Kidney (tissue), 14 donors: Measurements from ENCODE around the gene CWF19L1. TPM values are rescaled to one million over a fixed set of nuclear protein-coding genes. Genes with fewer than 3 reads are reported as not detected.

Experiments used
- DNase-seq, 5 donors: peaks; one replicate each; pipeline ENCODE4 v3.0.0-alpha.2; 2013 to 2020
- FAIRE-seq: peaks from 2 replicates; lab custom pipeline; 2012; peaks lifted over from hg19 to GRCh38; lab: Jason Lieb, UNC
- H3K27ac ChIP-seq, 2 donors: one replicate each; pipeline ENCODE4 v1.7.0; 2013; ENCODE audit warnings: low read depth in 2 of 2, low read length in 2 of 2, inconsistent platforms in 1 of 2
- H3K27me3 ChIP-seq: one replicate; pipeline ENCODE4 v1.7.1; 2013; ENCODE audit warnings: low read length, inconsistent platforms; ENCODE audit not compliant: control insufficient read depth, insufficient read depth
- H3K36me3 ChIP-seq, 3 donors: one replicate each; pipeline versions ENCODE4 v1.7.0 to v1.7.1; 2013; ENCODE audit warnings: low read length in 3 of 3, control low read depth in 1 of 3, inconsistent platforms in 1 of 3; ENCODE audit not compliant: insufficient read depth in 3 of 3, control insufficient read depth in 2 of 3
- H3K4me1 ChIP-seq, 3 donors: one replicate each; pipeline versions ENCODE4 v1.7.0 to v1.7.1; 2013; ENCODE audit warnings: low read length in 3 of 3, inconsistent platforms in 1 of 3, low read depth in 1 of 3; ENCODE audit not compliant: control insufficient read depth in 2 of 3, insufficient read depth in 2 of 3
- H3K4me3 ChIP-seq, 3 donors: one replicate each; pipeline versions ENCODE4 v1.7.0 to v1.8.1; 2013; ENCODE audit warnings: low read length in 3 of 3, control low read depth in 1 of 3, inconsistent platforms in 1 of 3
- H3K9ac ChIP-seq, 3 donors: one replicate each; pipeline versions ENCODE4 v1.7.0 to v1.7.1; 2013; ENCODE audit warnings: low read length in 3 of 3, control low read depth in 1 of 3, inconsistent platforms in 1 of 3
- H3K9me3 ChIP-seq, 3 donors: one replicate each; pipeline versions ENCODE4 v1.7.0 to v1.7.1; 2013; ENCODE audit warnings: low read length in 3 of 3, control low read depth in 1 of 3, inconsistent platforms in 1 of 3; ENCODE audit not compliant: control insufficient read depth in 2 of 3, insufficient read depth in 1 of 3
- intact Hi-C: fragments of 100-400 bp; cut with DNase I; formaldehyde crosslinking; loops from one replicate; pipeline ENCODE4 v1.11.1; 2022
- polyA plus RNA-seq: library from polyadenylated mRNA; stranded (reverse); fragments of 350-450 nt; fragmentation: Illumina TruSeq; extraction: RNeasy Lipid Tissue Mini Kit (QIAGEN cat#74804); gene quantifications from one replicate; pipeline ENCODE4 v1.2.3, GENCODE V29; 2014; ENCODE audit warnings: low read depth, low replicate concordance; ENCODE audit not compliant: insufficient read depth
- total RNA-seq: library from RNA; stranded (reverse); fragmentation: NEBNext Ultra II Directional; extraction: Animal tissue kit (Norgen Biotek cat#: 25700); gene quantifications from one replicate; pipeline ENCODE4 v1.2.1, GENCODE V29; 2021
- TF ChIP-seq, protein P1 (sequence below): IDR thresholded peaks from 3 replicates; pipeline ENCODE4 v1.5.1; 2012; ENCODE audit warnings: mild to moderate bottlenecking, moderate library complexity, borderline replicate concordance; ENCODE audit not compliant: insufficient read depth; ENCODE audit errors: extremely low read depth
- donor health status: control.
- donor health status: control.
- donor health status: control.
- donor health status: control.
- donor health status: control.
- donor health status: DM: yes; HTN: yes; CAD: no.
- donor health status: Normal renal cell carcinoma (clear cell type).

CWF19L1 gene
- total and polyA plus RNA-seq, 2 donors from 2014 or later: 18.0 to 25.0 TPM

DNA sequence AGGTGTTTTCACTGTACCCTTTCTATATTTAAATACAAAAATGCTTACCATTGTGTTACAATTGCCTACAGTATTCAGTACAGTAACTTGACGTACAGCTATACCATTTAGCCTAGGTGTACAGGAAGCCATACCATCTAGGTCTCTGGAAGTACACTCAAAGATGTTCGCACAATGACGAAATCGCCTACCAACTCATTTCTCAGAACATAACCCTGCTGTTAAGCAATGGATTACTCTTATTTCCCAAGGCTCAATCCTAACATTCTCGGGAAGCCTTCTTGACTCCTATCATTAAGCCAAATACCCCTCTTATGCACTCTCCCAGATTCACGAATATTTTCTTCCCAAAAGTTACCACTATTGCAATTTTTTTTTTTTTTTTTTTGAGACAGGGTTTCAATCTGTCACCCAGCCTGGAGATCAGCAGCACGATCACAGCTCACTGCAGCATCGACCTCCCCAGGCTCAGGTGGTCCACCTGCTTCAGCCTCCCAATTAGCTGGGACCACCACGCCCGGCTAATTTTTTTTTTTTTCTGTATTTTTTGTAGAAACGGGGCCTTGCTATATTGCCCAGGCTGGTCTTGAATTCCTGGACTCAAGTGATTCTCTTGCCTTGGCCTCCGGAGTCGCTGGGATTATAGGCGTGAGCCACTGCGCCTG is 1.5 kb downstream of the CWF19L1 start:
- intact Hi-C loops: no loop called here
- Histone ChIP-seq H3K4me1 (no peaks in the 10 kb centered on the region), H3K36me3 (no peaks in the 10 kb centered on the region), H3K27ac (no peak overlapping the region), H3K27me3 (no peaks in the 10 kb centered on the region), H3K4me3 (peak overlapping the region in 1 of 3 donors; percentile 13), H3K9ac (no peak overlapping the region), H3K9me3 (no peaks in the 10 kb centered on the region)
- TF ChIP-seq, protein P1, sequence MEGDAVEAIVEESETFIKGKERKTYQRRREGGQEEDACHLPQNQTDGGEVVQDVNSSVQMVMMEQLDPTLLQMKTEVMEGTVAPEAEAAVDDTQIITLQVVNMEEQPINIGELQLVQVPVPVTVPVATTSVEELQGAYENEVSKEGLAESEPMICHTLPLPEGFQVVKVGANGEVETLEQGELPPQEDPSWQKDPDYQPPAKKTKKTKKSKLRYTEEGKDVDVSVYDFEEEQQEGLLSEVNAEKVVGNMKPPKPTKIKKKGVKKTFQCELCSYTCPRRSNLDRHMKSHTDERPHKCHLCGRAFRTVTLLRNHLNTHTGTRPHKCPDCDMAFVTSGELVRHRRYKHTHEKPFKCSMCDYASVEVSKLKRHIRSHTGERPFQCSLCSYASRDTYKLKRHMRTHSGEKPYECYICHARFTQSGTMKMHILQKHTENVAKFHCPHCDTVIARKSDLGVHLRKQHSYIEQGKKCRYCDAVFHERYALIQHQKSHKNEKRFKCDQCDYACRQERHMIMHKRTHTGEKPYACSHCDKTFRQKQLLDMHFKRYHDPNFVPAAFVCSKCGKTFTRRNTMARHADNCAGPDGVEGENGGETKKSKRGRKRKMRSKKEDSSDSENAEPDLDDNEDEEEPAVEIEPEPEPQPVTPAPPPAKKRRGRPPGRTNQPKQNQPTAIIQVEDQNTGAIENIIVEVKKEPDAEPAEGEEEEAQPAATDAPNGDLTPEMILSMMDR: no peak
- FAIRE-seq: no peak
- no peak for DNase-seq

DNA sequence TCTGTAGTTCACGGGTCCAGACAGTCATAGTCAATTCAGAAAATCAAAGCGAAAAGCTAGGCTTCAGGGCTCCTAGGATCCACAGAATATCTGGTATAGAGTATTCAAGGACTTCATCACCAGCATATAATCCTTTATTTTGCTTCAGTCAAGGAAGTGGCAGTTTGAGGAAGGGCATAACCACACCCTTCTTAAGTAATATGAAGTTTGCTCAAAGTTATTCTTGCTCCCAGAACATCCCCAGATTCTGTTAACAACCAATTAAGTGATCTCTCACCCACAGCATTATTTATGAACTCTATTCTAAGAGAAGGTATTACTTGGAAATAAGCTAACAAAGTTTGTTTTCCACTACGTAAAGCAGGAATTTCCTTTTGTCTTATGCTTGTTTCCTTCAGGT is 13.2 kb downstream of the CWF19L1 start:
- DNase-seq: no peak
- H3K9me3 ChIP-seq: no peaks in the 10 kb centered on the region
- H3K27me3 ChIP-seq: no peaks in the 10 kb centered on the region
- no peaks in the 10 kb centered on the region for H3K4me1 ChIP-seq
- no peak overlapping the region for H3K27ac ChIP-seq
- TF ChIP-seq, protein P1: no peak
- FAIRE-seq: no peak
- peaks cover 3 to 36% (median 20%) of the 10 kb centered on the region in 3 donors for H3K36me3 ChIP-seq
- no peak overlapping the region for H3K9ac ChIP-seq
- no peak overlapping the region for H3K4me3 ChIP-seq
- intact Hi-C loops: no loop called here

DNA sequence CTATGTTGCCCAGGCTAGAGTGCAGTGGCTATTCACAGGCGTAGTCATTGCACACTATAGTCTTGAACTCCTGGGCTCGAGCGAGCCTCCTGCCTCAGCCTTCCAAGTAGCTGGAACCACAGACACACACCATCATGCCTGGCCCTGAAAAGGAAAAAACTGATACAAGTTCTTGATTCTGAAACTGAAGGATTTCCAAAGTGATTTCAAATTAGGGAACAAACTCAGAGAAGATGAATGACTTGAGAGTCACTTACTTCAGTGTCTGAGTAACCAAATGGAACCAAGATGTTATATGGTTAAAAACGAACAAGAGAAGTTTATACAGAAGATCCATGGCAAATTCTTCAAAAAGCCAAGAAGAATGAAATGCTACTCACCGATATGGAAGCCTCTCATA is 14.4 kb downstream of the CWF19L1 start:
- Histone ChIP-seq H3K27ac (no peak overlapping the region), H3K36me3 (peaks cover 5 to 40% (median 25%) of the 10 kb centered on the region in 3 donors), H3K4me3 (no peak overlapping the region), H3K9ac (no peak overlapping the region), H3K9me3 (no peaks in the 10 kb centered on the region), H3K27me3 (no peaks in the 10 kb centered on the region), H3K4me1 (no peaks in the 10 kb centered on the region)
- intact Hi-C loops: no loop called here
- DNase-seq (no peak), FAIRE-seq (no peak)
- TF ChIP-seq, protein P1: no peak
